Choroid plexus epithelial cell (primary cell): ENCODE data around the gene MYO5B.

Experiments
- DNase-seq: peaks from one replicate; pipeline ENCODE4 v3.0.0-alpha.2; 2010; ENCODE audit warnings: low read depth
- H3K4me3 ChIP-seq: 2 replicates; pipeline ENCODE4 v1.5.1; 2011; ENCODE audit warnings: low read depth, mild to moderate bottlenecking, control low read depth, low read length, moderate library complexity
- CTCF ChIP-seq: conservative IDR thresholded peaks from 2 replicates; pipeline ENCODE4 v1.5.1; 2011; ENCODE audit warnings: low read depth, mild to moderate bottlenecking, control low read depth, inconsistent platforms, low read length, moderate library complexity

Gene MYO5B

GRCh38 chr18:49886891-49887764 lies 307.8 kb downstream of the MYO5B start:
- H3K4me3 ChIP-seq, result no peak overlapping the region
- no peak for DNase-seq
- peak; percentile 21 for TF ChIP-seq CTCF

GRCh38 chr18:49884959-49885358 lies 310.0 kb downstream of the MYO5B start:
- DNase-seq, result peak; percentile 55
- no peak for TF ChIP-seq CTCF
- no peak overlapping the region for H3K4me3 ChIP-seq

- H3K4me3 ChIP-seq, result no peak overlapping the region
- no peak for TF ChIP-seq CTCF
- DNase-seq, result no peak
These were observed 310.5 kb downstream of the MYO5B start for GRCh38 chr18:49884465-49884864.

GRCh38 chr18:49880661-49881060 lies 314.3 kb downstream of the MYO5B start:
- TF ChIP-seq CTCF, result no peak

GRCh38 chr18:49879271-49879580 lies 315.7 kb downstream of the MYO5B start:
- H3K4me3 ChIP-seq, result no peak overlapping the region
- no peak for DNase-seq
- TF ChIP-seq CTCF, result no peak

More at GRCh38 chr18:49880661-49881060, 314.3 kb downstream of the MYO5B start:
- peak; percentile 66 for DNase-seq
- no peak overlapping the region for H3K4me3 ChIP-seq

- H3K4me3 ChIP-seq, result no peak overlapping the region
- peak; percentile 36 for DNase-seq
- no peak for TF ChIP-seq CTCF
These were observed 316.2 kb downstream of the MYO5B start for GRCh38 chr18:49878567-49879270.
